Astrocyte of the hippocampus (primary cell): ENCODE data around the gene LRP5.
A peak's percentile ranks its signal among the peaks of the same experiment; 100 is the strongest.

Experiments used
- DNase-seq: peaks from one replicate; pipeline ENCODE4 v3.0.0; 2011; ENCODE audit warnings: low read depth, low spot score

The LRP5 gene

GRCh38 chr11:68312117-68312779 is at the start of gene LRP5:
LRP5 (plus strand) TSS chr11:68312591; CDS start chr11:68312715, 124 bp downstream.
- peak; percentile 75 for DNase-seq

GRCh38 chr11:68263444-68264035 is 48.9 kb upstream of the LRP5 start:
- DNase-seq, result no peak

DNA sequence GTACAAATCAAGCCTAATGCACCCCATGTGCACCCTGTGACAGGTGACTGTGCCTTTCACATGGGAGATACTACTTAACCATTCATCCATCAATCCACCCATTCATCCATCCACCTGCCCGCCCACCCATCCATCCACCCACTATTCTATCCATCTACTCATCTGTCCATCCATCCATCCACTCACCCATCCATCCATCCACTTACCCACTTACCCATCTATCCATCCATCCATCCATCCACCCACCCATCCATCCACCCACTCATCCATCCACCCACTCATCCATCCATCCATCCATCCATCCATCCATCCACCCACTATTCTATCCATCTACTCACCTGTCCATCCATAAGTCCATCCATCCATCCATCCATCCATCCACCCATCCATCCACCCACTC is 48.1 kb upstream of the LRP5 start:
- DNase-seq, result no peak

- DNase-seq, result no peak
These were observed 47.5 kb upstream of the LRP5 start for GRCh38 chr11:68264741-68265540.

- no peak for DNase-seq
These were observed 46.1 kb upstream of the LRP5 start for GRCh38 chr11:68266121-68266891.

GRCh38 chr11:68266936-68267880 is 45.2 kb upstream of the LRP5 start:
- no peak for DNase-seq

DNA sequence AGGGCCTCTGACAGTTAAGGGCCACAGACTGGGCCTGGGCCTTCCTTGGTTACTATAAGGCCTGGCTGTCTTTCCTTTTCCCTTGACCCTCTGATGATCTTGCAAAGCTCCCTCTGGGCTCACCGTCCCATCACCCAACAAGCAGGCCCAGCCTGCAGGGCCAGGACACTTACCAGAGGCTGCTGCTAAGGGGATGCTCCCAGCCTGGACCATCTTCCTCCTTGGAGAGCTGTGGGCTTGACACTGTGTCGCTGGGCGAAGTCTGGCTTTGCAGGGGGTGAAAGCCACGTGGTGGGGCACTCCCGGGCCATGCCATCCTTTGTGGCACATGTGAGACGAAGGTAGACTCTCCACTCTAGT is 44.5 kb upstream of the LRP5 start:
- DNase-seq, result no peak

DNA sequence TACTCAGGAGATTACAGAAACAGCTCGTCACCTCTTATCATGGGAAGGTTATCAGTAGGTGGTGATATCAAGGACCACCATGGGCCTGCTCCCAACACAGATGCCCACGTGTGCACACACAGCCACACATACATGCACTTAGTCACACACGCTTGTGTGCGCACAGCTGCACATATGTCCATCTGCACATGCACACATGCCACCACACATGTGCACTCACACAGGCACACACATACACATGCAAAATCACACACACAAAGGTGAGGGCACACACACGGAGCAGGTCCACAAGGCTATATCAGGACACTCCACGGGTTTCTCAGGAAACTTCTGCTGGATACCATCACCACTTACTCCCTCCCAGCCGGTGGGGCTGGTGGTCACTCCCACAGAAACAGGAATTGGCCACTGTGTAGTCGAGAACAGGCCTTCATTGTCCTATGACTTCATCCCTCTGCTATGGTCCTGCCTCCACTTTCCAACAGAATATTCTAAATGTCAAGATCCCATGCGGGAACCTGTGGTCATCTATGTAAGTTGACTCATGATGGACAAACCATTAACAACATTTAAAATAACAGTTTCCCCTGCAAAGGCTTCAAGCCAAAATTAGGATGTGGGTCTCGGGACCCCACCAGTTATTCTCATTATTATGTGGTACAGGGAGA is 42.8 kb upstream of the LRP5 start:
- DNase-seq, result peak; percentile 90

GRCh38 chr11:68270196-68271022 is 42.0 kb upstream of the LRP5 start:
- no peak for DNase-seq

DNA sequence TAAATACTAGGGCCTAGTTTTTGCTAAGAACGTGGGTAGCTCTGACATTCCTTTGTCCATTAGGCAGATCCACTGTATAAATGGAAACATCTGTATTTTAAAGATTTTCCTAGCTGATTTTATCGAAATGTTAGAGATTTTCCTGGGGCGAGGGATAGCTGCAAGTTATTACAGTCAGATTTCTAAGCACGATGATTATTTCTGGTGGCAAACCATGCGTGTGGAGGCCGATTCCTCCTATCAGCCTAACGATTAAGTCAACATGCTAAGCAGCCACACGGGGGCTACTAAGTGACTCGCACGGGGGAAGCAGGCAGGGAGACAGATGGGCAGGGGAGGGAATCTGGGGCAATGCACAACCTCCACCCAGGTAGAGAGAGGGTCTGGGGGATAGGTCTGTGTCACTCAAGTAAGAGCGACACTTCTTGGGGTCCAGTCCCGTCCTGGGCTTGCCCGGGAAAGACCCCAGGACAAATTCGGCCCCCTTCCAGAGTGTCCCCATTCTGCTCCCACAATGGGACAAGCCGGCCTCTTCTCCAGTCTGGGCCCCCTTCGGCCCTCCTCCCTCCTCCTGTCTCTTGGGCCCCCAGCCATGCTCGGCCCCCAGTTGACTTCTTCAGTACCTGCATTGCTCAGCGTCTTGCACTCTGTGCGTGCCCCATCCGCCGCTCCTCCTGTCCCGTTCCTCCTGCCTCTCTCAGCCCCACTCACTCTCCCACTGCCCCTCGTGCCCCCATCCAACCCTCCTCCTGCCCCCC is 41.2 kb upstream of the LRP5 start:
- peak; percentile 84 for DNase-seq

DNA sequence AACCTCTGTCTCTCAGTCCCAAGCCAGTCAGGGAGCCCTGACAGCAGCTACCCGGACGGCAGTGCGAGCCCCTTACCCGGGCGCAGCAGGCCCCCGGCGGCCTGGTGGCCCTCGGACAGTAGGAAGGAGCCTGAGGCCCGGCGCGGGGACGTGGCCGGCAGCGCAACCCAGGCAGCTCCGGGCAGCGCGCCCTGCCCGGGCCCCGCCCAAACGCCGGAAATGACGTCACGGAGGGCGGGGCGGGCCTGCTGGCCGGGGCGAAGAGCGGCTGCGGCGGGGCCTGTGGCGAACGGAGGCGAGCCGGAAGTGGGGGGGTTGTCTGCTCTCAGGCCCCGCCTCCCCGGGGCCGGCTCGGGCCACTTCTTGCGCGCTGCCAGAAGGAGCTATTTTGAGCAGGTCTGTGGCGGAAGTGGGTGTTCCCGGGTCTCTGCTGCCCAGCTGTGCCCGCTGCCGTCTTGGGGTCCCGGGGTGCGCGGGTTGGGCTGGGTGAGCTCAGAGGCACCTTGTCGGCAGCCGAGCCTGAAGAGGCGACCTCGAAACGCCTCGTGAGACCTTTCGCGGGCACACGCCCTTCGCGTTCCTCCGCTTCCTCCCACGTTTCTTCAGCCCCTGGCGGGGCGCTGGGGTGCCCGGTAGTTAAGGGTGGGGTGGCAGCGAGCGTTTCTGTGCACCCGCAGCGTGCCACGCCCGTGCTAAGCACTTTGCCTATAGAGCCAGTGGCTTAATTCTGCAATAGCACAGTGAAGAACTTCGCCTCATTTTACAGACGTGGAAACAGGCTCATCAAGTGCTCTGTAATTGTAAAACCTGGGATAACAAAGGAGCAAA is 40.4 kb upstream of the LRP5 start, which contains the start of gene C11orf24:
Gene C11orf24, minus strand, starts transcription at position 193 of the 828 bp plus-strand sequence. CDS start 8,206 bp downstream, outside the sequence.
- DNase-seq, result peak; percentile 98

- DNase-seq, result no peak
These were observed 39.2 kb upstream of the LRP5 start for GRCh38 chr11:68273026-68273738.

DNA sequence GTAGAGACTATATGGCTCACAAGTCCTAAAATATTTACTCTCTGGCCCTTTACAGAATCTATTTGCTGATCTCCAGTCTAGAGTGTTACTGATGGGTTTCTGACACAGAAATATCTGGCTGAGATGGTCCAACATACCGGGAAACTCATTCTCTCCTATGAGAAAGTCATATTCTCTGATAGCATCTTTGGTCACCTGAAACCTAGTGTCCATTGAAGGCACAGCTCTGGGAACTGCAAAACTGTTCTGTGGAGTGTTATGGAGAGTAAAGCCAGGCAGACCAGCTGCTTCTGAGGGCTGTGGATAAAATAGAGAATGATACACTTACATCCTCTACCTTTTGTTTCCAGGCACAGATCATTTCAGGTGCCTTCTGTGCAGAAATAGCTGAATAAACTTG is 38.1 kb upstream of the LRP5 start:
- no peak for DNase-seq

GRCh38 chr11:68275721-68276507 is 36.5 kb upstream of the LRP5 start:
- no peak for DNase-seq

DNA sequence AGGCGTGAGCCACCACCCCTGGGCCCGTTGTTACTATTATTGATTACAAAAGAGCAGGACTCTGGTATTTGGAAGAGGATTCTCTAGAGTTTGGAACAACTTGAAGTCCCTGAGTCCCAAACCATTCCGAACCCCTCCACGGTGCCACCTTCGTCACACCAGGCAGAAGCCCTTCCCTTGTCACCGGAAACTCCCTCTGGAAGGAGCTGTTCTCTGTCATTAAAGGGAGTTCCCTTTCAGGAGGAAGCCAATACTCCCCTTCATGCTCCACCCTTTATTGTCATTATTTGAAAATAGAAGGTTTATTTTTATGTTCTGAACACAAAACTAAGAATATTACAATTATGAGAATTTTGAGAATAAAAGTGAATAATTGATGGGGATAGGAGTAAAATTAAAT is 35.5 kb upstream of the LRP5 start:
- no peak for DNase-seq

DNA sequence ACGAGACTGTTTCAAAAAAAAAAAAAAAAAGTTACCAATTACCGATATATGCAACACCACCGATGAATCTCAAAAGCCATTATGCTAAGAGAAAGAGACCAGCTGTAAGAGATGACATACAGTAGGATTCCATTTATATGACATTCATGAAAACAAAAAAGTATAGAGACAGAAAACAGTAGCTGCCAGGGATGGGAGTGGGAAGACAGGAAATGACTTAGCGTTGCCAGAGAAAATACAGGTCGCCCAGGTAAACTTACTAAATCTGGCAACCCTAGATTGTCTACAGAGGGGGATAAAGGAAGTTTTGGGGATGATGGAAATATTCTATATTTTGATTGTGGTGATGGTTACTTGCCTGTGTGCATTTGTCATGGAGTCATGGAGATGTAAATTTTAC is 32.7 kb upstream of the LRP5 start:
- no peak for DNase-seq
